Activated CD8-positive, alpha-beta memory T cell treated with anti-CD3 and anti-CD28 coated beads, Interleukin-2, amount 50 U/mL, for 24 hours (primary cell): ENCODE results near the gene SEBOX.

Experiments
- DNase-seq: peaks from one replicate; pipeline ENCODE4 v3.0.0-alpha.2; 2020; ENCODE audit errors: extremely low read depth

The SEBOX gene

GRCh38 chr17:28318759-28319597, 46.0 kb downstream of the SEBOX start, which contains the start of gene TMEM97:
Gene TMEM97, plus strand, starts transcription at chr17:28319200. Its CDS starts 40 bp downstream, at chr17:28319240.
- DNase-seq: peak; percentile 93

- DNase-seq: no peak
These were observed 46.8 kb downstream of the SEBOX start for GRCh38 chr17:28317966-28318758.

GRCh38 chr17:28317099-28317965, 47.7 kb downstream of the SEBOX start:
- DNase-seq: no peak

GRCh38 chr17:28315846-28316705, 48.9 kb downstream of the SEBOX start:
- DNase-seq: no peak

- DNase-seq: no peak
These were observed 51.2 kb downstream of the SEBOX start for GRCh38 chr17:28313841-28314240.
